WTC11 (cell line): ENCODE measurements around the gene IL23R. TPM values are rescaled to one million over a fixed set of nuclear protein-coding genes. Genes with fewer than 3 reads are reported as not detected.

Source experiments
- ATAC-seq: fragments of 200-7000 bp; cut with Tn5 transposase; 2 replicates; pipeline ENCODE4 v1.10.0; 2021; ENCODE audit warnings: mild to moderate bottlenecking, moderate library complexity
- CTCF ChIA-PET: fragments of 300-600 bp; sonication (Branson Sonifier 250); formaldehyde crosslinking; loops from one replicate; lab custom pipeline; 2021; ENCODE audit warnings: antibody characterized with exemption; lab: Charles Lee
- POLR2A ChIA-PET: fragments of 350-600 bp; sonication (Branson Sonifier 250); formaldehyde crosslinking; loops from one replicate; lab custom pipeline; 2021; ENCODE audit warnings: antibody characterized with exemption; lab: Charles Lee
- DNase-seq: peaks from one replicate; pipeline ENCODE4 v3.0.0; 2021; ENCODE audit warnings: low spot score
- H3K27ac Mint-ChIP-seq: 2 replicates; pipeline ENCODE4 v1.8.0; 2021; ENCODE audit warnings: mixed read lengths
- H3K27me3 Mint-ChIP-seq: 2 replicates; pipeline ENCODE4 v1.8.0; 2021; ENCODE audit warnings: low read depth, mild to moderate bottlenecking, moderate library complexity, mixed read lengths
- H3K36me3 Mint-ChIP-seq: 2 replicates; pipeline ENCODE4 v1.8.0; 2021; ENCODE audit warnings: mixed read lengths
- H3K4me1 Mint-ChIP-seq: 2 replicates; pipeline ENCODE4 v1.8.0; 2022; ENCODE audit warnings: mixed read lengths
- H3K4me3 Mint-ChIP-seq: 2 replicates; pipeline ENCODE4 v1.8.0; 2021; ENCODE audit warnings: mild to moderate bottlenecking, moderate library complexity, mixed read lengths
- H3K9me3 Mint-ChIP-seq: 2 replicates; pipeline ENCODE4 v1.8.0; 2021; ENCODE audit warnings: mixed read lengths
- HMGA2 ChIP-seq: fragments of 250-450 bp; sonication (Bioruptor Pico); IDR thresholded peaks from 2 replicates; pipeline ENCODE4 v1.4.0; 2021; ENCODE audit warnings: mild to moderate bottlenecking, moderate library complexity
- NFYB ChIP-seq: sonication (generic); formaldehyde crosslinking; conservative IDR thresholded peaks from 2 replicates; pipeline ENCODE4 v1.8.0; 2022; ENCODE audit warnings: low read depth, missing genetic modification reagents
- TCF7 ChIP-seq: sonication (generic); formaldehyde crosslinking; IDR thresholded peaks from 2 replicates; pipeline ENCODE4 v1.8.0; 2022; ENCODE audit warnings: mild to moderate bottlenecking, low read depth, missing genetic modification reagents, moderate library complexity
- ZNF138 ChIP-seq: sonication (generic); formaldehyde crosslinking; conservative IDR thresholded peaks from 2 replicates; pipeline ENCODE4 v1.8.1; 2022; ENCODE audit warnings: mild to moderate bottlenecking, moderate library complexity, missing genetic modification reagents
- ZNF317 ChIP-seq: sonication (generic); formaldehyde crosslinking; IDR thresholded peaks from 2 replicates; pipeline ENCODE4 v1.8.1; 2023; ENCODE audit warnings: low read depth, mild to moderate bottlenecking, moderate library complexity, missing genetic modification reagents, borderline replicate concordance
- total RNA-seq: library from RNA; stranded (reverse); gene quantifications from 3 replicates; pipeline ENCODE4 v1.2.3, GENCODE V29; 2021
- TF ChIP-seq, protein P1 (sequence below): sonication (generic); formaldehyde crosslinking; IDR thresholded peaks from 2 replicates; pipeline ENCODE4 v1.8.0; 2022; ENCODE audit warnings: missing genetic modification reagents
- TF ChIP-seq, protein P2 (sequence below): sonication (generic); formaldehyde crosslinking; IDR thresholded peaks from 2 replicates; pipeline ENCODE4 v1.8.1; 2023; ENCODE audit warnings: mild to moderate bottlenecking, missing genetic modification reagents, moderate library complexity
- TF ChIP-seq, protein P3 (sequence below): sonication (generic); formaldehyde crosslinking; IDR thresholded peaks from 2 replicates; pipeline ENCODE4 v1.8.0; 2022; ENCODE audit warnings: mild to moderate bottlenecking, missing genetic modification reagents
- TF ChIP-seq, protein P4 (sequence below): fragments of 200-600 bp; IDR thresholded peaks from 2 replicates; pipeline ENCODE4 v1.8.0; 2022; ENCODE audit warnings: antibody characterized with exemption
- TF ChIP-seq, protein P5 (sequence below): sonication (generic); formaldehyde crosslinking; IDR thresholded peaks from 2 replicates; pipeline ENCODE4 v1.8.1; 2022; ENCODE audit warnings: mild to moderate bottlenecking, moderate library complexity, missing genetic modification reagents
- TF ChIP-seq, protein P6 (sequence below): sonication (generic); formaldehyde crosslinking; IDR thresholded peaks from 2 replicates; pipeline ENCODE4 v1.8.1; 2023; ENCODE audit warnings: mild to moderate bottlenecking, moderate library complexity, missing genetic modification reagents

The IL23R gene
- total RNA-seq, 1 experiment from 2014 or later: not detected

DNA sequence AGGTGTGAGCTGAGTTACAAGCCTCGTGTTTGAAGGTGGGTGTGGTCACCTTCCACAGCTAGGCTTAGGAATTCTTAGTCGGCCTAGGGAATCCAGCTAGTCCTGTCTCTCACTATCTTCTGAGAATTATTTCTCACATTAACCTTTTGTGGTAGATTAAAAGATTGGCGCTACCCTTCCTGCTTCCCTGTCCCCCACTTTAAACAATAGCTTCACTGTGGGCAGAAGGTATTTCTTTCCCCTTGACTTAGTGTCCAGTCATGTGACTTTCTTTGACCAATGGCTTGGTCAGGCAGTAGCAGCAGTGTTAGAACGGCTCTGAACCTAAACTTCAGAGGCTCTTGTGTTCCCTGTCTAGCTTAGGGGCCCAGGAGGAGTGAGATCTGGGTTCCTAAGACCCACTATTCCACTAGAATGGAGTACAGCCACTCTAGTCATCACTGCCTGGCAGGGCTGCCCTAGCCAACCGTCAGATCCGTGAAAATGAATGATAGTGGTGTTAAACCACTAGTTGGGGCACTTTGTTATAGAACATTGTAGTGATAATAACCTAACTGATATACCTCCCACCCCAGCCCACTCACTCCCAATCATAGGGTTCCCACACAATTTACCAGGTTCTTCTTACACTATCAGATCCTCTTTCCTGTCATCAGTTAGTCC, 17.6 kb upstream of the IL23R start:
- H3K9me3 Mint-ChIP-seq: no peaks in the 10 kb centered on the region
- ATAC-seq: peak; percentile 53
- no peak overlapping the region for H3K27ac Mint-ChIP-seq
- ChIA-PET POLR2A (interaction anchor here (1.0 kb wide), 1 partner anchor 152 kb away, joined by 4 read pairs; no protein-coding TSS in a partner anchor), CTCF (interaction anchor here (0.6 to 3.7 kb wide), 28 partner anchors 11 to 438 kb away, joined by 3 to 96 read pairs (median 5); partner anchors contain the start of genes C1orf141, DNAI4, DYNLT5 and MIER1)
- H3K36me3 Mint-ChIP-seq: no peaks in the 10 kb centered on the region
- peaks cover 8% of the 10 kb centered on the region for H3K4me1 Mint-ChIP-seq
- TF ChIP-seq, protein P1, sequence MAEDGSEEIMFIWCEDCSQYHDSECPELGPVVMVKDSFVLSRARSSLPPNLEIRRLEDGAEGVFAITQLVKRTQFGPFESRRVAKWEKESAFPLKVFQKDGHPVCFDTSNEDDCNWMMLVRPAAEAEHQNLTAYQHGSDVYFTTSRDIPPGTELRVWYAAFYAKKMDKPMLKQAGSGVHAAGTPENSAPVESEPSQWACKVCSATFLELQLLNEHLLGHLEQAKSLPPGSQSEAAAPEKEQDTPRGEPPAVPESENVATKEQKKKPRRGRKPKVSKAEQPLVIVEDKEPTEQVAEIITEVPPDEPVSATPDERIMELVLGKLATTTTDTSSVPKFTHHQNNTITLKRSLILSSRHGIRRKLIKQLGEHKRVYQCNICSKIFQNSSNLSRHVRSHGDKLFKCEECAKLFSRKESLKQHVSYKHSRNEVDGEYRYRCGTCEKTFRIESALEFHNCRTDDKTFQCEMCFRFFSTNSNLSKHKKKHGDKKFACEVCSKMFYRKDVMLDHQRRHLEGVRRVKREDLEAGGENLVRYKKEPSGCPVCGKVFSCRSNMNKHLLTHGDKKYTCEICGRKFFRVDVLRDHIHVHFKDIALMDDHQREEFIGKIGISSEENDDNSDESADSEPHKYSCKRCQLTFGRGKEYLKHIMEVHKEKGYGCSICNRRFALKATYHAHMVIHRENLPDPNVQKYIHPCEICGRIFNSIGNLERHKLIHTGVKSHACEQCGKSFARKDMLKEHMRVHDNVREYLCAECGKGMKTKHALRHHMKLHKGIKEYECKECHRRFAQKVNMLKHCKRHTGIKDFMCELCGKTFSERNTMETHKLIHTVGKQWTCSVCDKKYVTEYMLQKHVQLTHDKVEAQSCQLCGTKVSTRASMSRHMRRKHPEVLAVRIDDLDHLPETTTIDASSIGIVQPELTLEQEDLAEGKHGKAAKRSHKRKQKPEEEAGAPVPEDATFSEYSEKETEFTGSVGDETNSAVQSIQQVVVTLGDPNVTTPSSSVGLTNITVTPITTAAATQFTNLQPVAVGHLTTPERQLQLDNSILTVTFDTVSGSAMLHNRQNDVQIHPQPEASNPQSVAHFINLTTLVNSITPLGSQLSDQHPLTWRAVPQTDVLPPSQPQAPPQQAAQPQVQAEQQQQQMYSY (CRISPR knock-in tag): no peak
- TF ChIP-seq NFYB (peak; percentile 40; the same call in 1 of the 2 replicates), HMGA2 (CRISPR knock-in tag) (no peak)
- TF ChIP-seq, protein P2, sequence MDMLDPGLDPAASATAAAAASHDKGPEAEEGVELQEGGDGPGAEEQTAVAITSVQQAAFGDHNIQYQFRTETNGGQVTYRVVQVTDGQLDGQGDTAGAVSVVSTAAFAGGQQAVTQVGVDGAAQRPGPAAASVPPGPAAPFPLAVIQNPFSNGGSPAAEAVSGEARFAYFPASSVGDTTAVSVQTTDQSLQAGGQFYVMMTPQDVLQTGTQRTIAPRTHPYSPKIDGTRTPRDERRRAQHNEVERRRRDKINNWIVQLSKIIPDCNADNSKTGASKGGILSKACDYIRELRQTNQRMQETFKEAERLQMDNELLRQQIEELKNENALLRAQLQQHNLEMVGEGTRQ (CRISPR knock-in tag): peak; percentile 70
- TF ChIP-seq, protein P3, sequence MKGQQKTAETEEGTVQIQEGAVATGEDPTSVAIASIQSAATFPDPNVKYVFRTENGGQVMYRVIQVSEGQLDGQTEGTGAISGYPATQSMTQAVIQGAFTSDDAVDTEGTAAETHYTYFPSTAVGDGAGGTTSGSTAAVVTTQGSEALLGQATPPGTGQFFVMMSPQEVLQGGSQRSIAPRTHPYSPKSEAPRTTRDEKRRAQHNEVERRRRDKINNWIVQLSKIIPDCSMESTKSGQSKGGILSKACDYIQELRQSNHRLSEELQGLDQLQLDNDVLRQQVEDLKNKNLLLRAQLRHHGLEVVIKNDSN (CRISPR knock-in tag): 0 out of 2 replicates have a peak, but pooled peaks have one; percentile 54
- peaks cover 7% of the 10 kb centered on the region; the same call in 1 of the 2 replicates for H3K27me3 Mint-ChIP-seq
- DNase-seq: no peak
- H3K4me3 Mint-ChIP-seq: no peak overlapping the region

DNA sequence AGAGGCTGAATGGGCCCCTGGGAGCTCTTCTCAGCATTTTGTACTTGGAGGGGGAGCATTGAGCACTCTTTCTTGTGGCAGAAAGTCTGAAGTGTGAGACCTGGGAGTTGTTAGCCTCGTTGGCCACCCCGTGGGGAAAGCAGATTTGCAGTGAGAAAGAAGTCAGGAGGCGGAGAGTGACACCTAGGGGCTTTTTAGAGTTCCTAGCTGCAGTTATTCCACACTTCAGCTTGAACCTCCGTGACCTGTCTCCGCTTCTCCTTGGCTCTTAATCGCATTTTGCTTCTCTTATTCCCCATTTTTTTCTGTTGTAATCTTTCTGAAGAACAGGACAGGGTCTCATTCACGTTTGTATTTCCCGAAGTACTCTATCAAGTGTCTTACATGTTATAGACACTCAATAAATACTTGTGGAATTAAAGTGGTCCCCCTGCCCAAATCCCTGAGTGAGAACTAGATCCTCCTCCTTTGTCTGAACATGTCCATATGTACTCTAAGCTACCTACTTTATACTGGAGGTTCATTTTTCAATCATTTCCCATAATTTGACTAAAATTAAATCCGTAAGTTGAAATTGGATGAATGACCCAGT, 17.0 kb upstream of the IL23R start:
- H3K27ac Mint-ChIP-seq: no peak overlapping the region
- H3K9me3 Mint-ChIP-seq: no peaks in the 10 kb centered on the region
- peaks cover 8% of the 10 kb centered on the region for H3K4me1 Mint-ChIP-seq
- H3K4me3 Mint-ChIP-seq: no peak overlapping the region
- ATAC-seq: peak; percentile 96
- ChIA-PET POLR2A (interaction anchor here (0.9 to 1.0 kb wide), 2 partner anchors 130 to 153 kb away, joined by 3 to 4 read pairs; no protein-coding TSS in a partner anchor), CTCF (interaction anchor here (0.6 to 3.7 kb wide), 35 partner anchors 9 to 454 kb away, joined by 3 to 96 read pairs (median 4); partner anchors contain the start of genes C1orf141, DNAI4, DYNLT5 and MIER1)
- peaks cover 7% of the 10 kb centered on the region; the same call in 1 of the 2 replicates for H3K27me3 Mint-ChIP-seq
- H3K36me3 Mint-ChIP-seq: no peaks in the 10 kb centered on the region
- DNase-seq: peak; percentile 67
- TF ChIP-seq, protein P4, sequence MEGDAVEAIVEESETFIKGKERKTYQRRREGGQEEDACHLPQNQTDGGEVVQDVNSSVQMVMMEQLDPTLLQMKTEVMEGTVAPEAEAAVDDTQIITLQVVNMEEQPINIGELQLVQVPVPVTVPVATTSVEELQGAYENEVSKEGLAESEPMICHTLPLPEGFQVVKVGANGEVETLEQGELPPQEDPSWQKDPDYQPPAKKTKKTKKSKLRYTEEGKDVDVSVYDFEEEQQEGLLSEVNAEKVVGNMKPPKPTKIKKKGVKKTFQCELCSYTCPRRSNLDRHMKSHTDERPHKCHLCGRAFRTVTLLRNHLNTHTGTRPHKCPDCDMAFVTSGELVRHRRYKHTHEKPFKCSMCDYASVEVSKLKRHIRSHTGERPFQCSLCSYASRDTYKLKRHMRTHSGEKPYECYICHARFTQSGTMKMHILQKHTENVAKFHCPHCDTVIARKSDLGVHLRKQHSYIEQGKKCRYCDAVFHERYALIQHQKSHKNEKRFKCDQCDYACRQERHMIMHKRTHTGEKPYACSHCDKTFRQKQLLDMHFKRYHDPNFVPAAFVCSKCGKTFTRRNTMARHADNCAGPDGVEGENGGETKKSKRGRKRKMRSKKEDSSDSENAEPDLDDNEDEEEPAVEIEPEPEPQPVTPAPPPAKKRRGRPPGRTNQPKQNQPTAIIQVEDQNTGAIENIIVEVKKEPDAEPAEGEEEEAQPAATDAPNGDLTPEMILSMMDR: peak; percentile 41; the same call in 1 of the 2 replicates
- TF ChIP-seq HMGA2 (CRISPR knock-in tag): no peak
- TF ChIP-seq ZNF317 (CRISPR knock-in tag): no peak

DNA sequence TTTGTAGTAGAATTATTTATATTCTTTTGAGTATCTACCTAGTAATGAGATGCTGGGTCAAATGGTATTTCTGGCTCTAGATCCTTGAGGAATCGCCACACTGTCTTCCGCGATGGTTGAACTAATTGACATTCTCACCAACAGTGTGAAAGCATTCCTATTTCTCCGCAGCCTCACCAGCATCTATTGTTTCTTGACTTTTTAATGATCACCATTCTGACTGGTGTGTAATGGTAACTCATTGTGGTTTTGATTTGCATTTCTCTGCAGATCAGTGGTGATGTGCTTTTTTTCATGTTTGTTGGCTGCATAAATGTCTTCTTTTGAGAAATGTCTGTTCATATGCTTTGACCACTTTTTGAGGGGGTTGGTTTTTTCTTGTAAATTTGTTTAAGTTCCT, 15.3 kb upstream of the IL23R start:
- H3K4me3 Mint-ChIP-seq: no peak overlapping the region
- DNase-seq: no peak
- TF ChIP-seq, protein P5, sequence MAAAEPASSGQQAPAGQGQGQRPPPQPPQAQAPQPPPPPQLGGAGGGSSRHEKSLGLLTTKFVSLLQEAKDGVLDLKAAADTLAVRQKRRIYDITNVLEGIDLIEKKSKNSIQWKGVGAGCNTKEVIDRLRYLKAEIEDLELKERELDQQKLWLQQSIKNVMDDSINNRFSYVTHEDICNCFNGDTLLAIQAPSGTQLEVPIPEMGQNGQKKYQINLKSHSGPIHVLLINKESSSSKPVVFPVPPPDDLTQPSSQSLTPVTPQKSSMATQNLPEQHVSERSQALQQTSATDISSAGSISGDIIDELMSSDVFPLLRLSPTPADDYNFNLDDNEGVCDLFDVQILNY (CRISPR knock-in tag): no peak
- TF ChIP-seq ZNF138 (CRISPR knock-in tag) (no peak), TCF7 (no peak)
- TF ChIP-seq, protein P6, sequence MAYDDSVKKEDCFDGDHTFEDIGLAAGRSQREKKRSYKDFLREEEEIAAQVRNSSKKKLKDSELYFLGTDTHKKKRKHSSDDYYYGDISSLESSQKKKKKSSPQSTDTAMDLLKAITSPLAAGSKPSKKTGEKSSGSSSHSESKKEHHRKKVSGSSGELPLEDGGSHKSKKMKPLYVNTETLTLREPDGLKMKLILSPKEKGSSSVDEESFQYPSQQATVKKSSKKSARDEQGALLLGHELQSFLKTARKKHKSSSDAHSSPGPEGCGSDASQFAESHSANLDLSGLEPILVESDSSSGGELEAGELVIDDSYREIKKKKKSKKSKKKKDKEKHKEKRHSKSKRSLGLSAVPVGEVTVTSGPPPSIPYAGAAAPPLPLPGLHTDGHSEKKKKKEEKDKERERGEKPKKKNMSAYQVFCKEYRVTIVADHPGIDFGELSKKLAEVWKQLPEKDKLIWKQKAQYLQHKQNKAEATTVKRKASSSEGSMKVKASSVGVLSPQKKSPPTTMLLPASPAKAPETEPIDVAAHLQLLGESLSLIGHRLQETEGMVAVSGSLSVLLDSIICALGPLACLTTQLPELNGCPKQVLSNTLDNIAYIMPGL (CRISPR knock-in tag): no peak
- TF ChIP-seq, all 79 proteins: peak for 0
- Mint-ChIP-seq H3K9me3 (no peaks in the 10 kb centered on the region), H3K27ac (no peak overlapping the region), H3K4me1 (peaks cover 8% of the 10 kb centered on the region), H3K36me3 (no peaks in the 10 kb centered on the region), H3K27me3 (peaks cover 7% of the 10 kb centered on the region; the same call in 1 of the 2 replicates)
- CTCF ChIA-PET: no interaction called here
- no peak for ATAC-seq
- POLR2A ChIA-PET: no interaction called here
